ENCODE measurements around the gene GAL3ST2.
"Not testable (repeated sequence)": the region's sequence is repeated elsewhere in the genome, so short reads cannot be mapped to it uniquely, and the experiment has no call there.

GAL3ST2 gene

GRCh38 chr2:241810307-241811200 is 33.9 kb downstream of the GAL3ST2 start:
- DNase-seq: no peak

- no peak for DNase-seq
These were observed 34.8 kb downstream of the GAL3ST2 start for GRCh38 chr2:241811201-241811951.

GRCh38 chr2:241811952-241812729 is 35.5 kb downstream of the GAL3ST2 start:
- no peak for DNase-seq

- DNase-seq: no peak
These were observed 36.4 kb downstream of the GAL3ST2 start for GRCh38 chr2:241812730-241813643.

- no peak for DNase-seq
These were observed 37.2 kb downstream of the GAL3ST2 start for GRCh38 chr2:241813644-241814392.

- DNase-seq: no peak
These were observed 37.7 kb downstream of the GAL3ST2 start for GRCh38 chr2:241814393-241814642.

GRCh38 chr2:241814643-241815476 is 38.2 kb downstream of the GAL3ST2 start:
- no peak for DNase-seq

- DNase-seq: no peak
These were observed 39.1 kb downstream of the GAL3ST2 start for GRCh38 chr2:241815477-241816430.

GRCh38 chr2:241816431-241817121 is 40.0 kb downstream of the GAL3ST2 start:
- DNase-seq: no peak

GRCh38 chr2:241817126-241817820 is 40.7 kb downstream of the GAL3ST2 start:
- no peak for DNase-seq

- not testable (repeated sequence) for DNase-seq
These were observed 41.2 kb downstream of the GAL3ST2 start for GRCh38 chr2:241817821-241818215.

- DNase-seq: no peak
These were observed 41.8 kb downstream of the GAL3ST2 start for GRCh38 chr2:241818229-241818942.

- DNase-seq: no peak
These were observed 42.3 kb downstream of the GAL3ST2 start for GRCh38 chr2:241818943-241819270.

GRCh38 chr2:241819947-241820624 is 43.5 kb downstream of the GAL3ST2 start:
- not testable (repeated sequence) for DNase-seq

GRCh38 chr2:241820625-241821384 is 44.2 kb downstream of the GAL3ST2 start:
- DNase-seq: no peak
